Stomach smooth muscle (tissue), 2 donors: Measurements from ENCODE around the gene EEFSEC.
A peak's percentile ranks its signal among the peaks of the same experiment; 100 is the strongest.

ENCODE experiments used
- H3K27ac ChIP-seq: one replicate; pipeline ENCODE4 v1.7.0; 2013; ENCODE audit warnings: mild to moderate bottlenecking, low read length, inconsistent platforms
- H3K27me3 ChIP-seq, 2 donors: one replicate each; pipeline ENCODE4 v1.7.0; 2013; ENCODE audit warnings: low read length in 2 of 2; ENCODE audit not compliant: insufficient read depth in 2 of 2, control insufficient read depth in 1 of 2
- H3K36me3 ChIP-seq, 2 donors: one replicate each; pipeline ENCODE4 v1.7.0; 2013; ENCODE audit warnings: low read length in 2 of 2; ENCODE audit not compliant: control insufficient read depth in 2 of 2, insufficient read depth in 2 of 2
- H3K4me1 ChIP-seq: one replicate; pipeline ENCODE4 v1.7.0; 2013; ENCODE audit warnings: low read length; ENCODE audit not compliant: control insufficient read depth, insufficient read depth
- H3K4me3 ChIP-seq, 2 donors: one replicate each; pipeline ENCODE4 v1.7.0; 2013; ENCODE audit warnings: low read length in 2 of 2
- H3K9ac ChIP-seq, 2 donors: one replicate each; pipeline ENCODE4 v1.7.0; 2013; ENCODE audit warnings: low read length in 2 of 2, mild to moderate bottlenecking in 1 of 2
- H3K9me3 ChIP-seq, 2 donors: one replicate each; pipeline ENCODE4 v1.7.0; 2013; ENCODE audit warnings: low read length in 2 of 2; ENCODE audit not compliant: control insufficient read depth in 2 of 2
- donor health status: healthy.
- donor health status: Pancreatic carcinoma.

EEFSEC gene

GRCh38 chr3:128378631-128379347, 225.5 kb downstream of the EEFSEC start:
- Histone ChIP-seq H3K9ac (peak overlapping the region; percentile 14 to 21), H3K9me3 (no peaks in the 10 kb centered on the region), H3K27ac (peak overlapping the region; percentile 41), H3K36me3 (peaks cover 0 to 2% of the 10 kb centered on the region in 2 donors), H3K27me3 (no peaks in the 10 kb centered on the region), H3K4me1 (peaks cover 46% of the 10 kb centered on the region), H3K4me3 (peak overlapping the region in 1 of 2 donors; percentile 22)

GRCh38 chr3:128379367-128380160, 226.3 kb downstream of the EEFSEC start:
- Histone ChIP-seq H3K9me3 (no peaks in the 10 kb centered on the region), H3K27me3 (no peaks in the 10 kb centered on the region), H3K27ac (no peak overlapping the region), H3K36me3 (peaks cover 0 to 2% of the 10 kb centered on the region in 2 donors), H3K4me1 (peaks cover 50% of the 10 kb centered on the region), H3K9ac (no peak overlapping the region), H3K4me3 (no peak overlapping the region)

DNA sequence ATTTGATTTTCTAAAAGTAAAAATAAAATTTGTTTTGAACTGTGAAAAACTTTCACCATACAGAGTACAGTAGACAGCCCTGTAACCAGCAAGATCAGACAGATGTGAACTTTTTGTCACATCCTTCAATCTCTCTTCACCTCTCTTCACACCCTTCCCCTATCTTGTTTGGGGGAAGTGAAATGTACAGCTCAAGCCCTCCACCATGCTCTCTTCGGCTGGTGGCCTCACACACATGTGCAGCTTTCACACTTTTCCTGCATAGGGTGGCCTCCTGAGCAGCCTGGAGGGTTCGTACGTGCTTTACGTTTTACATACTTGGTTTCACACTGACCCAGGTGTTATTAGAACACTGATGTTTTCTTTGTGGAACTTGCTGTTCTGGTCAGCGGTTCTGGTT, 227.0 kb downstream of the EEFSEC start:
- Histone ChIP-seq H3K9ac (no peak overlapping the region), H3K27ac (no peak overlapping the region), H3K9me3 (no peaks in the 10 kb centered on the region), H3K4me1 (peaks cover 50% of the 10 kb centered on the region), H3K27me3 (no peaks in the 10 kb centered on the region), H3K4me3 (no peak overlapping the region), H3K36me3 (no peaks in the 10 kb centered on the region)

- Histone ChIP-seq H3K36me3 (no peaks in the 10 kb centered on the region), H3K27ac (no peak overlapping the region), H3K9me3 (no peaks in the 10 kb centered on the region), H3K4me1 (peaks cover 50% of the 10 kb centered on the region), H3K9ac (no peak overlapping the region), H3K4me3 (no peak overlapping the region), H3K27me3 (no peaks in the 10 kb centered on the region)
These were observed 227.4 kb downstream of the EEFSEC start for GRCh38 chr3:128380719-128381118.

- H3K27ac ChIP-seq = no peak overlapping the region
These were observed 228.3 kb downstream of the EEFSEC start for GRCh38 chr3:128381609-128382008.

GRCh38 chr3:128382221-128382807, 229.0 kb downstream of the EEFSEC start:
- H3K27me3 ChIP-seq = no peaks in the 10 kb centered on the region
- no peaks in the 10 kb centered on the region for H3K36me3 ChIP-seq
- no peak overlapping the region for H3K27ac ChIP-seq
- no peaks in the 10 kb centered on the region for H3K9me3 ChIP-seq
- H3K4me1 ChIP-seq = peaks cover 50% of the 10 kb centered on the region
- peak overlapping the region in 1 of 2 donors; percentile 14 for H3K9ac ChIP-seq
- peak overlapping the region in 1 of 2 donors; percentile 47 for H3K4me3 ChIP-seq

More at GRCh38 chr3:128381609-128382008, 228.3 kb downstream of the EEFSEC start:
- Histone ChIP-seq H3K4me1 (peaks cover 50% of the 10 kb centered on the region), H3K27me3 (no peaks in the 10 kb centered on the region), H3K9me3 (no peaks in the 10 kb centered on the region), H3K4me3 (no peak overlapping the region), H3K9ac (no peak overlapping the region), H3K36me3 (no peaks in the 10 kb centered on the region)

DNA sequence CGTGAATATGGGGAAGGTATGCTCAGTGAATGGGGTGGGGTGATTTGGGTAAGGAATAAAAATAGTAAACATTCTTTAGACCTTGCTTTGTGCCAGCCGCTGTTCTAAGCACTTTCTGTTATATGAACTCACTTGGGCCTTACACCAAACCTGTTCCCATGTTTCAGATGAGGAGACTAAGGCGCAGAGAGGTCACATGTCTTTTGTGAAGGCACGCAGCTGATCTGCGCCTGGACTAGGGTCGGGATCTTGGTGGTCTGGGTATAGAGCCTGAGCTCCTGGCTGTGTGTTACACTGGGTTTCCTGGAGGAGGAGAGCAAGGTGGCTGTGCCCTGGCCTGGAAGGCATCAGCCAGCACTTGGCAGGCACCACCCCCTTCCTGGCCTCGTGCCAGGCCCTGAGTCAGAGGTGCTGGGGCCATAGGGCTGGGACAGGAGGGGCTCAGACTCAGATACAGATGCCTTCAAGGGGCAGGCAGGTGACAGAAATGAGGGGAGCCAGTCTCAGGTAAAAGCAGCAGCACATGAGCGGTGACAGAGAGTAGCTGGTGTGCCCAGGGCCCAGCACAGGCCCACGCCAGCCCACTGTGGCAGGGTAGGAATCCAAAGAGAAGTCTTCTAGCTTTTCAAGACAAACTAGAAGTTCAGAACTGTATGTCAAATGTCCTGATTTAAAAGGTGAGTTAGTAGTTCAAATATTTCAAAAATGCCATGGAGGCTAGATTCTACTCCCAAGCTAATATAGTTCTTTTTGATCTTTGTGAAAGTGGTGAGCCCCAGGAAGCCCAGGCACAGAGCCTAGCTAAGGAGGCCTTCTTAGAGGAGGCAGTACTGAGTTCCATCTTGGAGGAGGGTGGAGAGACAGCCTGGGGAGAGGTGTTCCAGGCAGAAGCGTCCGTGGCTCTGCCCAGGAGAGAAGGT, 230.3 kb downstream of the EEFSEC start:
- no peaks in the 10 kb centered on the region for H3K36me3 ChIP-seq
- no peaks in the 10 kb centered on the region for H3K27me3 ChIP-seq
- H3K4me3 ChIP-seq = peak overlapping the region in 1 of 2 donors; percentile 1
- peak overlapping the region in 1 of 2 donors; percentile 5 for H3K9ac ChIP-seq
- H3K27ac ChIP-seq = no peak overlapping the region
- no peaks in the 10 kb centered on the region for H3K9me3 ChIP-seq
- H3K4me1 ChIP-seq = peaks cover 40% of the 10 kb centered on the region

GRCh38 chr3:128385080-128385832, 232.0 kb downstream of the EEFSEC start:
- H3K9me3 ChIP-seq = no peaks in the 10 kb centered on the region
- H3K9ac ChIP-seq = no peak overlapping the region
- H3K4me3 ChIP-seq = no peak overlapping the region
- H3K4me1 ChIP-seq = peaks cover 31% of the 10 kb centered on the region
- H3K36me3 ChIP-seq = no peaks in the 10 kb centered on the region
- H3K27me3 ChIP-seq = no peaks in the 10 kb centered on the region
- no peak overlapping the region for H3K27ac ChIP-seq

- H3K9ac ChIP-seq = no peak overlapping the region
- no peaks in the 10 kb centered on the region for H3K27me3 ChIP-seq
- no peak overlapping the region for H3K27ac ChIP-seq
- H3K36me3 ChIP-seq = no peaks in the 10 kb centered on the region
- no peak overlapping the region for H3K4me3 ChIP-seq
- no peaks in the 10 kb centered on the region for H3K9me3 ChIP-seq
- peaks cover 3% of the 10 kb centered on the region for H3K4me1 ChIP-seq
These were observed 235.7 kb downstream of the EEFSEC start for GRCh38 chr3:128388932-128389331.
